ACHN (cell line): ENCODE results near the gene FMO3.

ENCODE experiments used
- DNase-seq: peaks from one replicate; pipeline ENCODE4 v3.0.0-alpha.2; 2015
- in situ Hi-C: cut with HindIII; loops from 2 replicates; pipeline ENCODE4 v1.10.0; 2017; ENCODE audit warnings: low sequenced_read_pairs, low pct_ligation_motif_present, low pct_unique_long_range_greater_than_20kb

FMO3 gene

GRCh38 chr1:171112119-171112518, 21.4 kb downstream of the FMO3 start:
- DNase-seq: no peak
- in situ Hi-C loops: no loop called here

- in situ Hi-C loops: no loop called here
Measured at GRCh38 chr1:171113382-171113781, 22.7 kb downstream of the FMO3 start.

GRCh38 chr1:171115280-171115897, 24.7 kb downstream of the FMO3 start:
- DNase-seq: no peak
- in situ Hi-C loops: no loop called here

More at GRCh38 chr1:171113382-171113781, 22.7 kb downstream of the FMO3 start:
- no peak for DNase-seq

- no peak for DNase-seq
- in situ Hi-C loops: no loop called here
Measured at GRCh38 chr1:171116676-171117075, 26.0 kb downstream of the FMO3 start.

- in situ Hi-C loops: no loop called here
- no peak for DNase-seq
Measured at GRCh38 chr1:171117085-171117484, 26.4 kb downstream of the FMO3 start.

- DNase-seq: no peak
- in situ Hi-C loops: no loop called here
Measured at GRCh38 chr1:171119648-171120047, 28.9 kb downstream of the FMO3 start.

- in situ Hi-C loops: no loop called here
- DNase-seq: no peak
Measured at GRCh38 chr1:171122299-171122698, 31.6 kb downstream of the FMO3 start.

GRCh38 chr1:171122893-171123292, 32.2 kb downstream of the FMO3 start:
- no peak for DNase-seq
- in situ Hi-C loops: no loop called here

GRCh38 chr1:171126504-171126903, 35.8 kb downstream of the FMO3 start:
- DNase-seq: no peak
- in situ Hi-C loops: no loop called here

GRCh38 chr1:171127099-171127498, 36.4 kb downstream of the FMO3 start:
- in situ Hi-C loops: no loop called here

GRCh38 chr1:171127501-171127900, 36.8 kb downstream of the FMO3 start:
- in situ Hi-C loops: no loop called here
- DNase-seq: no peak

More at GRCh38 chr1:171127099-171127498, 36.4 kb downstream of the FMO3 start:
- no peak for DNase-seq

GRCh38 chr1:171128463-171128862, 37.8 kb downstream of the FMO3 start:
- DNase-seq: no peak
- in situ Hi-C loops: no loop called here

GRCh38 chr1:171134204-171134923, 43.7 kb downstream of the FMO3 start:
- in situ Hi-C loops: no loop called here

GRCh38 chr1:171137580-171137979, 46.9 kb downstream of the FMO3 start:
- in situ Hi-C loops: no loop called here

More at GRCh38 chr1:171134204-171134923, 43.7 kb downstream of the FMO3 start:
- DNase-seq: no peak

GRCh38 chr1:171138980-171139379, 48.3 kb downstream of the FMO3 start:
- in situ Hi-C loops: no loop called here

More at GRCh38 chr1:171137580-171137979, 46.9 kb downstream of the FMO3 start:
- no peak for DNase-seq

GRCh38 chr1:171139890-171140289, 49.2 kb downstream of the FMO3 start:
- in situ Hi-C loops: no loop called here
- no peak for DNase-seq

More at GRCh38 chr1:171138980-171139379, 48.3 kb downstream of the FMO3 start:
- DNase-seq: no peak

GRCh38 chr1:171140401-171140800, 49.7 kb downstream of the FMO3 start:
- in situ Hi-C loops: no loop called here
- DNase-seq: no peak

GRCh38 chr1:171140956-171141687, 50.4 kb downstream of the FMO3 start:
- in situ Hi-C loops: no loop called here
- no peak for DNase-seq

GRCh38 chr1:171141688-171142415, 51.1 kb downstream of the FMO3 start:
- DNase-seq: no peak
- in situ Hi-C loops: no loop called here
